Astrocyte (in vitro differentiated cells and primary cell): ENCODE measurements around the gene RASD1. TPM values are rescaled to one million over a fixed set of nuclear protein-coding genes. Genes with fewer than 3 reads are reported as not detected.

Experiments used
- DNase-seq: peaks from one replicate; pipeline ENCODE4 v3.0.0-alpha.2; 2010; ENCODE audit warnings: low read depth
- FAIRE-seq: peaks from 2 replicates; lab custom pipeline; 2011; peaks lifted over from hg19 to GRCh38; lab: Jason Lieb, UNC
- H2AFZ ChIP-seq: 2 replicates; pipeline ENCODE4 v1.6.0; 2012; ENCODE audit warnings: low read depth, low read length, inconsistent platforms
- H3K27ac ChIP-seq: 2 replicates; pipeline ENCODE4 v1.5.1; 2011; ENCODE audit warnings: low read depth, low read length, inconsistent platforms
- H3K27me3 ChIP-seq: 2 replicates; pipeline ENCODE4 v1.6.0; 2011; ENCODE audit warnings: low read length, inconsistent platforms; ENCODE audit not compliant: insufficient read depth
- H3K36me3 ChIP-seq: 2 replicates; pipeline ENCODE4 v1.5.1; 2011; ENCODE audit warnings: low read length, inconsistent platforms; ENCODE audit not compliant: insufficient read depth
- H3K4me1 ChIP-seq: 2 replicates; pipeline ENCODE4 v1.5.1; 2011; ENCODE audit warnings: low read length, inconsistent platforms; ENCODE audit not compliant: insufficient read depth
- H3K4me2 ChIP-seq: 2 replicates; pipeline ENCODE4 v1.6.0; 2012; ENCODE audit warnings: low read length, inconsistent platforms
- H3K4me3 ChIP-seq: 2 replicates; pipeline ENCODE4 v1.5.1; 2011; ENCODE audit warnings: low read depth, mild to moderate bottlenecking, low read length, inconsistent platforms; ENCODE audit not compliant: insufficient read depth
- H3K79me2 ChIP-seq: 2 replicates; pipeline ENCODE4 v1.6.0; 2012; ENCODE audit warnings: mild to moderate bottlenecking, low read length, inconsistent platforms; ENCODE audit not compliant: insufficient read depth
- H3K9ac ChIP-seq: 2 replicates; pipeline ENCODE4 v1.6.0; 2012; ENCODE audit warnings: mild to moderate bottlenecking, low read length, inconsistent platforms
- H3K9me3 ChIP-seq: 2 replicates; pipeline ENCODE4 v1.5.1; 2012; ENCODE audit warnings: low read depth, mild to moderate bottlenecking, low read length, inconsistent platforms; ENCODE audit not compliant: insufficient read depth
- H4K20me1 ChIP-seq: 2 replicates; pipeline ENCODE4 v1.6.0; 2012; ENCODE audit warnings: low read length, inconsistent platforms; ENCODE audit not compliant: insufficient read depth
- H3K27ac Mint-ChIP-seq: one replicate; pipeline ENCODE4 v1.8.0; 2021; ENCODE audit warnings: mild to moderate bottlenecking, mixed read lengths; ENCODE audit not compliant: unreplicated experiment
- H3K27me3 Mint-ChIP-seq: one replicate; pipeline ENCODE4 v1.8.0; 2021; ENCODE audit warnings: low read depth, mixed read lengths; ENCODE audit not compliant: unreplicated experiment
- H3K36me3 Mint-ChIP-seq: one replicate; pipeline ENCODE4 v1.8.0; 2021; ENCODE audit warnings: low read depth, mixed read lengths; ENCODE audit not compliant: unreplicated experiment
- H3K4me1 Mint-ChIP-seq: one replicate; pipeline ENCODE4 v1.8.0; 2021; ENCODE audit warnings: low read depth, mixed read lengths; ENCODE audit not compliant: unreplicated experiment
- H3K4me3 Mint-ChIP-seq: one replicate; pipeline ENCODE4 v1.8.0; 2021; ENCODE audit warnings: mild to moderate bottlenecking, moderate library complexity, mixed read lengths; ENCODE audit not compliant: unreplicated experiment
- H3K9me3 Mint-ChIP-seq: one replicate; pipeline ENCODE4 v1.8.0; 2021; ENCODE audit warnings: mild to moderate bottlenecking, mixed read lengths; ENCODE audit not compliant: unreplicated experiment
- CTCF ChIP-seq: IDR thresholded peaks from 2 replicates; pipeline ENCODE4 v1.5.1; 2011; ENCODE audit warnings: low read depth, mild to moderate bottlenecking, inconsistent platforms, low read length, moderate library complexity; ENCODE audit not compliant: insufficient read depth
- EZH2 ChIP-seq: IDR thresholded peaks from 2 replicates; pipeline ENCODE4 v1.6.1; 2012; ENCODE audit warnings: mild to moderate bottlenecking, low read length, inconsistent platforms; ENCODE audit not compliant: insufficient read depth
- total RNA-seq: library from RNA; stranded (reverse); gene quantifications from 2 replicates; pipeline ENCODE4 v1.2.1, GENCODE V29; 2021

RASD1 gene
- total RNA-seq, 1 donor from 2014 or later = 0.77 TPM

GRCh38 chr17:17474341-17474740 is 21.9 kb downstream of the RASD1 start:
- Histone ChIP-seq H3K4me2 (no peak overlapping the region), H3K9me3 (no peaks in the 10 kb centered on the region), H3K79me2 (peaks cover 24% of the 10 kb centered on the region), H3K4me1 (peaks cover 10% of the 10 kb centered on the region), H3K4me3 (no peak overlapping the region), H2AFZ (no peak overlapping the region), H3K36me3 (no peaks in the 10 kb centered on the region), H4K20me1 (no peaks in the 10 kb centered on the region), H3K9ac (no peak overlapping the region), H3K27me3 (peaks cover 11% of the 10 kb centered on the region), H3K27ac (no peak overlapping the region)
- no peaks in the 10 kb centered on the region for H3K9me3 Mint-ChIP-seq
- H3K4me3 Mint-ChIP-seq = no peak overlapping the region
- peaks cover 7% of the 10 kb centered on the region for H3K27me3 Mint-ChIP-seq
- H3K27ac Mint-ChIP-seq = no peak overlapping the region
- no peak for DNase-seq
- no peak for TF ChIP-seq CTCF
- TF ChIP-seq EZH2 = no peak
- no peak for FAIRE-seq
- H3K4me1 Mint-ChIP-seq = peaks cover 6% of the 10 kb centered on the region
- H3K36me3 Mint-ChIP-seq = no peaks in the 10 kb centered on the region

GRCh38 chr17:17472333-17472920 is 23.8 kb downstream of the RASD1 start:
- TF ChIP-seq EZH2 (no peak), CTCF (no peak)
- DNase-seq = no peak
- Histone ChIP-seq H3K36me3 (no peaks in the 10 kb centered on the region), H3K4me2 (no peak overlapping the region), H3K79me2 (peaks cover 7% of the 10 kb centered on the region), H3K9ac (no peak overlapping the region), H3K4me1 (peaks cover 2% of the 10 kb centered on the region), H3K4me3 (no peak overlapping the region), H3K9me3 (no peaks in the 10 kb centered on the region), H3K27ac (no peak overlapping the region), H2AFZ (no peak overlapping the region), H3K27me3 (peaks cover 11% of the 10 kb centered on the region), H4K20me1 (no peaks in the 10 kb centered on the region)
- peaks cover 3% of the 10 kb centered on the region for H3K4me1 Mint-ChIP-seq
- H3K27me3 Mint-ChIP-seq = peaks cover 7% of the 10 kb centered on the region
- H3K9me3 Mint-ChIP-seq = no peaks in the 10 kb centered on the region
- no peak overlapping the region for H3K27ac Mint-ChIP-seq
- no peak for FAIRE-seq
- no peak overlapping the region for H3K4me3 Mint-ChIP-seq
- no peaks in the 10 kb centered on the region for H3K36me3 Mint-ChIP-seq

GRCh38 chr17:17469996-17470395 is 26.2 kb downstream of the RASD1 start:
- Mint-ChIP-seq H3K36me3 (no peaks in the 10 kb centered on the region), H3K9me3 (no peaks in the 10 kb centered on the region), H3K27ac (no peak overlapping the region), H3K27me3 (peaks cover 10% of the 10 kb centered on the region), H3K4me1 (no peaks in the 10 kb centered on the region), H3K4me3 (no peak overlapping the region)
- Histone ChIP-seq H3K79me2 (no peaks in the 10 kb centered on the region), H3K4me1 (no peaks in the 10 kb centered on the region), H4K20me1 (no peaks in the 10 kb centered on the region), H3K27ac (no peak overlapping the region), H3K4me3 (no peak overlapping the region), H2AFZ (no peak overlapping the region), H3K4me2 (no peak overlapping the region), H3K9ac (no peak overlapping the region), H3K27me3 (peaks cover 22% of the 10 kb centered on the region), H3K36me3 (no peaks in the 10 kb centered on the region), H3K9me3 (no peaks in the 10 kb centered on the region)
- TF ChIP-seq CTCF (no peak), EZH2 (no peak)
- FAIRE-seq = no peak
- DNase-seq = no peak
